Germinal center (tissue), 1 donor: Measurements from ENCODE around the gene PHETA2.
A peak's percentile ranks its signal among the peaks of the same experiment; 100 is the strongest.

Source experiments
- DNase-seq: peaks from one replicate; pipeline ENCODE4 v3.0.0; 2012; ENCODE audit warnings: mixed read lengths, low spot score

The PHETA2 gene

GRCh38 chr22:42074132-42074811 is at the start of gene PHETA2:
PHETA2 (plus strand) TSS chr22:42074248; CDS start chr22:42077294, 3,046 bp downstream.
- DNase-seq = peak; percentile 64

DNA sequence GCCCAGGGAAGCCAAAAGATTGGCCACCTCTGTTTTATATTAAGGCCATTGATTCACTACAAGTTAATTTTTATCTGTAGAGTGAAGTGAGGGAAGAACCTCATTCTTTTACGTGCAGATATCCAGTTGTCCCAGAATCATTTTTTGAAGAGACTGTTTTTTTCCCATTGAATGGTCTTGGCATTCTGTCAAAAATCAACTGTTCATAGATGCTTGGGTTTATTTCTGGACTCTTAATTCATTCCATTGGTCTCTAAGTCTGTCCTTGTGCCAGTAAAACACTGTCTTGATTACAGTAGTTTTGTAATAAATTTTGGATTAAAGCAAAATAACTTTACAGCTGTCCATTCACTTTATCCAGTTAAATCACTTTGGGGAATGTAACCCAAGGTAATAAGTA is 48.6 kb upstream of the PHETA2 start:
- DNase-seq = no peak

DNA sequence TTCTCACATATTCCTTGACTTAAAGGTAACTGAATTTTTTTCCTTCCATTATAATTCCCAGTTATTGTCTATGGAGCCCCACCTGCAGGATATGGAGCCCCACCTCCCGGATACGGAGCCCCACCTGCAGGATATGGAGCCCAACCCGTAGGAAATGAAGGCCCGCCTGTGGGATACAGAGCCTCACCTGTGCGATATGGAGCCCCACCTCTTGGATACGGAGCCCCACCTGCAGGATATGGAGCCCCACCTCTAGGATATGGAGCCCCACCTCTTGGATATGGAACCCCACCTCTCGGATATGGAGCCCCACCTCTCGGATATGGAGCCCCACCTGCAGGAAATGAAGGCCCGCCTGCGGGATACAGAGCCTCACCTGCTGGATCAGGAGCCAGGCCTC is 47.3 kb upstream of the PHETA2 start:
- DNase-seq = no peak

DNA sequence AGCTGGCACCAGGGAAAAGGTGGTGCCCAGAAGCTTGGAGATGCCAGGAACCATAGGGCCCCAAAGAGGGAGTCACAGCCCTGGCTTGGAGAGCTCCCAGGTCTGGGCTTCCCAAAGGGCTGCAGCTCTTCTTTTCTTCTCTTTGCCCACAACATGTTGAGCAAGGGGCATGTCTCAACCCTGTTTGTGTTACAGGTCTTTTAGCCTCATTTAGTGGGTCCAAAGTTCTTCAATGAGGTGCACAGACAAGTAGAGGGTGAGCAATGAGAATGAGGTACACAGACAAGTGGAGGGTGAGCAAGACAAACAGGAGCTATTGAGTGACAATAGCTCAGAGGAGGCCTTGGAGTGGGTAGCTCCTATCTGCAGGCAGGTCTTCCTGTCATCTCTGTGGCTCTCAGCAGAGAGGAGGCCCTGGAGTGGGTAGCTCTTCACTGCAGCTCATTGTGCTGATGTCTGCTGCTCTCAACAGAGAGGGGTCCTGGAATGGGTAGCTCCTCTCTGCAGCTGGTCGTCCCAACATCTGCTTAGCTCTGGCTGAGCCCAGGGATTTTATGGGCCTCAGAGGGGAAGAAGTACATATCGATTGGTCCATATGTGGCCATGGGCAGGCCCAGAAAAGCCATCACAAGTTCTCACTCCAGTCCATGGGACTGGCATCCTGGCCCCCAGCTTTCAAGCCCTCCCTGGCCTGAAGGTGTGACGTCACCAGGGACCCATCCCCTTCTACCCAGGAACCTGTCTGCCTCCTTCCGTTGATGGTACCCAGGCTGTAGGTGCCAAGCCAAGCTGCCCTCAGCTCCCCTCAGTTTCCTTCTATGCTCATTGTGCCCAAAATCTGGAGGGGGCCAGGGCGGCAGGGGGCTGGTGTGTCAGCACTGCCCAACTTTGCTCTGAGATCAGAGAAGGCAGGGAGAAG is 40.5 kb upstream of the PHETA2 start:
- no peak for DNase-seq

DNA sequence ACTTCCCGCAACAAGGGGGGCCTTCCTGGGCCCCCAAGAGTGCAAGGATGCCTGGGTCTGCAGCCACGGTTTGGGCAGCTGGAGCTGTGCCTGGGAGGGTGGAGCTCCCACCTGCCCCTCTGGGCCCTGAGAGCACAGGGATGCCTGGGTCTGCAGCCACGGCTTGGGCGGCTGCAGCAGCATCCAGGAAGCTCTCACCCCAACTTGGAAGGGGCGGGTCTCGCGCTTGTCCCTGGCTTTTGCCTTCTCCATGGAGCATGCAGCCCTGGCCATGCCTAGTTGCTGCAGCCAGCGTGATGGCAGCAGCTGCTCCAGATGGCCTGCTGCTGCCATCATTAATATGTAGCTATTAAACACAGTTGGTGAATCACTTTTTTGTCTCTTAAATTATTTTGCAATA is 38.8 kb upstream of the PHETA2 start:
- no peak for DNase-seq

- DNase-seq = no peak
Observed at GRCh38 chr22:42039271-42039670, 34.8 kb upstream of the PHETA2 start.

DNA sequence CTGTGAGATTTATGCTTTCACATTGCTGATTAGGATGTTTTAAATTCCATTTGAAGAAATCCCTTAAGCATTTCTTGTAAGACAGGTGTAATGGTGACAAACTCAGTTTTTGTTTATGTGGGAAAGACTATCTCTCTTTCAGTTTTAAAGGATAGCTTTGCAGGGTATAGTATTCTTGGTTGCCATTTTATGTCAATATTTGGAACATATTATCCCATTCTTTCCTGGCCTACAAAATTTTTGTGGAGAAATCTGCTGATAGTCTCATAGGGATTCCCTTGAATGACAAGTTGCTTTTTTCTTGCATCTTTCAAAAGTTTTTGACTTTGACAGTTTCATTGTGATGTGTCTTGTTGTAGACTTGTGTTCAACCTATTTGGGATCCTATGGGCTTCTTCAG is 32.3 kb upstream of the PHETA2 start:
- DNase-seq = no peak

DNA sequence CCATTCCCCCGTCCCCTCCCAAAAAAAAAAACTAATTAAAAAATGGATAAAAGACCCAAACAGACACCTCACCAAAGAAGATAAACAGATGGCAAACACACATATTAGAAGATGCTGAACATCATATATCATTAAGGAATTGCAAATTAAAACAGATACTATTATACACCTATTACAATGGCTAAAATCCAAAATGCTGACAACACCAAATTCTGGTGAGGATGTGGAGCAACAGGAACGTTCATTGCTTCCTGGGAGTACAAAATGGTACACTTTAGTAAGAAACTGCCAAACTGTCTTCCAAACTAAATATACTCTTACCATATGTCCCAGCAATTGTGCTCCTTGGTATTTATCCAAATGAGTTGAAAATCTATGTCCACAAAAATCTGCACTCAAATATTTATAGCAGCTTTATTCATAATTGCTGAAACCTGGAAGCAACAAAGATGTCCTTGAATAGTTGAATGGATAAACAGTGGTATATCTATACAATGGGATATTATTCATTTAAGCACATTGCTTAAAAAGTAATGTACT is 23.3 kb upstream of the PHETA2 start:
- no peak for DNase-seq

- DNase-seq = no peak
Observed at GRCh38 chr22:42052765-42053164, 21.3 kb upstream of the PHETA2 start.

GRCh38 chr22:42056757-42057511 is 17.1 kb upstream of the PHETA2 start:
- no peak for DNase-seq

GRCh38 chr22:42060489-42060888 is 13.6 kb upstream of the PHETA2 start:
- no peak for DNase-seq

- DNase-seq = no peak
Observed at GRCh38 chr22:42061041-42061440, 13.0 kb upstream of the PHETA2 start.

- DNase-seq = no peak
Observed at GRCh38 chr22:42062506-42063170, 11.4 kb upstream of the PHETA2 start.

GRCh38 chr22:42064629-42065028 is 9.4 kb upstream of the PHETA2 start:
- no peak for DNase-seq

DNA sequence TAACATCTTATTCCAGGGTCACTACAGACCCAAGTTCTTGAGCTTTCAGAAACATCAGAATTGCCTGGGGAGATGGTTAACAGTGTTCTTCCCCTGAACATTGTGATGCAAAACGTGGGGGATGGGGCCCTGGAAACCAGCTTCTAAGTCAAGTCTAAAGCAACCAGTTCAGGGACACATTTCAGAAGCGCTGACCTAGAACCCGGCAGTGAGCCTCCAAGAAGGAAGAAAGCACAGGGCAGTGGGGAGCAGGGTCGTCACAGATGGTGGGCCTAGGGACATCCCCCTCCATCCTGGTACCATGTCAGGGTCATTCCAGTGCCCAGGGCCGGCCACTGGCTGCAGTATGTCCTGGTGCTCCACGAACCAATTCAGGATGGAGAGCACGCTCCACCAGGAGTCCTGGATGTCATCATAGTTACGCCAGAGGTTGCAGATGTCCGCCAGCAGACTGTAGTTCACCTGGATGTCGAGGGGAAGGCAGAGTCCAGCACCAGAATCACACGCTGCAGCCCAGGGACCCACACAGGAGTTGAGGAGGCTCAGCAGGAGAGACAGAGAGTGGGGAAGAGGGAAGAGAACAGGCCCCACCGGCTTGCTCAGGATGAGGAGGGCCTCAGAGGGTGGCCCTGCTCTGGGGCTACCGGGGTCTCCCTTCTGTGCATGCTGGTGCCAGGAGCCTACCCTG is 8.5 kb upstream of the PHETA2 start:
- DNase-seq = no peak

DNA sequence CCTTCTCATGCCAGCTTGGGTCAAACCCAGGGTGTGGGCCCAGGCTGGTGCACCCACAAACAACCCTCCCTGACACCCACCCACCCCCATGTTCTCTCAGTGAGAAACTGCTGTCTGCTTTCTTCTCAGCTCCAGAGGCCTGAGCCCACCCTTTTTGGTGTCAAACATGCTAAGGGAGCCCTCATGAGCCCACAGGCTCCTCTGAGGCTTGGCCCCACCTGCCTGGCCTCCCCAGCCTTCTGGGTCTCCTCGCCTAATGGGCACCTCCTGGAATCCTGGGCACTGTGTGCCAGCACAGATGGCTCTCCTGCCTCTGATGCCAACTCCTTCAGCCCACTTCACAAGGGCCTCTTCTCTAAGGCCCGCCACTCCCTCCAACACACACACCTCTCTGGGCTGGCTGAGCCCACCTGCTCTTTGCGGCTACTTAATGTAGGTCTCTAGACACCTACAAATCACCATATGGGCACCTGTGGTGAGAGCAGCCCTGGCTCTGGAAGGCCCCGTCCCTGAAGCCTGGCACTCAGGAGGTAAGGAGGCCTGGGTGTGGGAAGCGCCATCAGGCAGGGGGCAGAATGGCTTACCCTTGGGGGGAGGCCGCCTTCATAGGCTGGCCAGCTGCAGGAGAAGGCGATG is 7.8 kb upstream of the PHETA2 start:
- DNase-seq = no peak

DNA sequence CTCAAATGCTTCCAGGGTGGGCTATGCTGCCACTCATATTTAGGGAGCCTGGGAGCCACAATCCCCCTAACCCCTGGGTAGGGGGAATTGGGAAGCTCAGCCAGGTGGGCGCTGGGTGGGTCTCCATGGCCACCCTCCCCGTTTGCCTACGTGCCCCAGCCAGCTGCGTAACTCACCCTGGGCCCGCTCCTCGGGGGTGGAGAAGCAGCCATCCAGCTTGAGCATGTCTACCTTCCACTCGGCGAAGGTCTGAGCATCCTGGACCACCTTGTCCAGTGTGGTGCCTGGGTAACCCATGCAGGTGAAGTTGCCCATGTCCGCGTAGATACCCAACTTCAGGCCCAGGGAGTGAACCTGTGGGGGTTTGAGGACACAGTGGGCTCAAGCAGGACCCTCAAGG is 7.1 kb upstream of the PHETA2 start:
- DNase-seq = no peak

- no peak for DNase-seq
Observed at GRCh38 chr22:42067671-42068251, 6.3 kb upstream of the PHETA2 start.

GRCh38 chr22:42068291-42068690 is 5.8 kb upstream of the PHETA2 start:
- no peak for DNase-seq

GRCh38 chr22:42069801-42070516 is 4.1 kb upstream of the PHETA2 start:
- peak; percentile 21 for DNase-seq
